GM19351 (cell line): ENCODE results near the gene FBXL17.
"Not testable (repeated sequence)": the region's sequence is repeated elsewhere in the genome, so short reads cannot be mapped to it uniquely, and the experiment has no call there.

Experiments used
- ATAC-seq: cut with Tn5 transposase; IDR thresholded peaks from one replicate; pipeline ENCODE4 v1.9.1; 2021; ENCODE audit warnings: mild to moderate bottlenecking, moderate library complexity; ENCODE audit not compliant: unreplicated experiment

The FBXL17 gene

GRCh38 chr5:108312258-108312657, 69.6 kb downstream of the FBXL17 start:
- ATAC-seq = no peak

GRCh38 chr5:108311682-108312081, 70.2 kb downstream of the FBXL17 start:
- no peak for ATAC-seq

- no peak for ATAC-seq
Observed at GRCh38 chr5:108303611-108304010, 78.3 kb downstream of the FBXL17 start.

- no peak for ATAC-seq
Observed at GRCh38 chr5:108303086-108303485, 78.8 kb downstream of the FBXL17 start.

GRCh38 chr5:108297042-108297601, 84.8 kb downstream of the FBXL17 start:
- ATAC-seq = no peak

GRCh38 chr5:108295578-108296368, 86.1 kb downstream of the FBXL17 start:
- ATAC-seq = no peak

- ATAC-seq = no peak
Observed at GRCh38 chr5:108280960-108281569, 100.8 kb downstream of the FBXL17 start.

- no peak for ATAC-seq
Observed at GRCh38 chr5:108280248-108280647, 101.7 kb downstream of the FBXL17 start.

GRCh38 chr5:108278285-108279240, 103.3 kb downstream of the FBXL17 start:
- ATAC-seq = no peak

GRCh38 chr5:108276187-108277050, 105.5 kb downstream of the FBXL17 start:
- ATAC-seq = no peak

GRCh38 chr5:108274080-108274479, 107.8 kb downstream of the FBXL17 start:
- ATAC-seq = not testable (repeated sequence)

- ATAC-seq = no peak
Observed at GRCh38 chr5:108271127-108271526, 110.8 kb downstream of the FBXL17 start.

- no peak for ATAC-seq
Observed at GRCh38 chr5:108266242-108266641, 115.7 kb downstream of the FBXL17 start.

- ATAC-seq = no peak
Observed at GRCh38 chr5:108264533-108264932, 117.4 kb downstream of the FBXL17 start.

GRCh38 chr5:108263338-108263737, 118.6 kb downstream of the FBXL17 start:
- ATAC-seq = no peak

GRCh38 chr5:108260858-108261170, 121.1 kb downstream of the FBXL17 start:
- ATAC-seq = no peak

- ATAC-seq = peak; percentile 96
Observed at GRCh38 chr5:108260117-108260857, 121.6 kb downstream of the FBXL17 start.

GRCh38 chr5:108259306-108259705, 122.6 kb downstream of the FBXL17 start:
- no peak for ATAC-seq

GRCh38 chr5:108257996-108258395, 123.9 kb downstream of the FBXL17 start:
- ATAC-seq = no peak

GRCh38 chr5:108255468-108255867, 126.4 kb downstream of the FBXL17 start:
- ATAC-seq = no peak
